ENCODE data around the gene CASK. TPM values are rescaled to one million over a fixed set of nuclear protein-coding genes. Genes with fewer than 3 reads are reported as not detected.

The CASK gene
- total RNA-seq, 1 experiment from 2014 or later = 33.5 TPM

DNA sequence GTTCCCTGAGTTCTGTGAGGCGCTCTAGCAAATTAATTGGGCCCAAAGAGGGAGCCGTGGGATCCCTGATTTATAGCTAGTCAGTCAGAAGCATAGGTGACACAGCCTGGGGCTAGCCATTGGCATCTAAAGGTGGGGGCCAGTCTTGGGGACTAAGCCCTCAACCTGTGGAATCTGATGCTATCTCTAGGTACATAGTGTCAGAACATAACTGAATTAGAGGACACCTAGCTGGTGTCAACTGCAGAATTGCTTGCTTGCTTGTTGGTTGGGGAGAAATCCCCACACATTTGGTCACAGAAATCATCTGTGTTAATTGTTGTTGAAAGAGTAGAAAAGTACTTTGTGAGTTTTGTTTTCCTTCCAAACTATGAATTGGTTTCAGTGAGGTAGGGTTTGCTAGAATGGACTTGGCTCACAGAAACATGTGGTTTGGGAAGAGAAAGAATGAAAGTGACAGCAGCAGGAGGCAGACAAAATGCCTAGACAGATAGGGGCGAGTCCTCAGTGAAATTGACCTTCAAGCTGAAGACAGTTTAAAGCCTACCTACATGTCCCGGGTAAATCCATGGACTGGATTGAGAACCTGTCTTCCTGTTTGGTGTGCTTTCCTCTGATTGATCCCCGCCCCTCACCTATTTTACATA lies 212.2 kb downstream of the CASK start:
- no peak for ATAC-seq
- no peak for DNase-seq (ENCODE audit: low read depth, low spot score)
- Histone ChIP-seq H3K27me3 (ENCODE audit: control insufficient read depth, insufficient read depth, low read length) (no peaks in the 10 kb centered on the region), H3K4me3 (ENCODE audit: low read depth in 2 of 2, low read length in 2 of 2) (no peak overlapping the region), H3K36me3 (ENCODE audit: control insufficient read depth, insufficient read depth, low read length) (no peaks in the 10 kb centered on the region), H3K27ac (ENCODE audit: low read length) (no peak overlapping the region), H3K9me3 (ENCODE audit: control insufficient read depth, insufficient read depth, low read depth, low read length) (no peaks in the 10 kb centered on the region), H3K4me1 (ENCODE audit: control insufficient read depth, insufficient read depth, low read length) (no peaks in the 10 kb centered on the region)
- ChIA-PET POLR2A (no interaction called here), CTCF (no interaction called here)
- in situ Hi-C loops (cut with HindIII; ENCODE audit: low pct_unique_long_range_greater_than_20kb, low sequenced_read_pairs) = no loop called here
- intact Hi-C loops (cut with micrococcal nuclease; ENCODE audit: unreplicated experiment) = no loop called here
- BruUV-seq (replicated peaks) = no TSS peak
- TF ChIP-seq POLR2AphosphoS5 (IDR thresholded peaks at IDR 0.05; ENCODE audit: low read depth, low read length) (no peak), SIN3A (IDR thresholded peaks at IDR 0.05; ENCODE audit: borderline replicate concordance, insufficient read depth, low read depth, low read length) (no peak), TCF7L2 (IDR thresholded peaks at IDR 0.05; ENCODE audit: low read depth, low read length) (no peak)
- TF ChIP-seq, protein P1, sequence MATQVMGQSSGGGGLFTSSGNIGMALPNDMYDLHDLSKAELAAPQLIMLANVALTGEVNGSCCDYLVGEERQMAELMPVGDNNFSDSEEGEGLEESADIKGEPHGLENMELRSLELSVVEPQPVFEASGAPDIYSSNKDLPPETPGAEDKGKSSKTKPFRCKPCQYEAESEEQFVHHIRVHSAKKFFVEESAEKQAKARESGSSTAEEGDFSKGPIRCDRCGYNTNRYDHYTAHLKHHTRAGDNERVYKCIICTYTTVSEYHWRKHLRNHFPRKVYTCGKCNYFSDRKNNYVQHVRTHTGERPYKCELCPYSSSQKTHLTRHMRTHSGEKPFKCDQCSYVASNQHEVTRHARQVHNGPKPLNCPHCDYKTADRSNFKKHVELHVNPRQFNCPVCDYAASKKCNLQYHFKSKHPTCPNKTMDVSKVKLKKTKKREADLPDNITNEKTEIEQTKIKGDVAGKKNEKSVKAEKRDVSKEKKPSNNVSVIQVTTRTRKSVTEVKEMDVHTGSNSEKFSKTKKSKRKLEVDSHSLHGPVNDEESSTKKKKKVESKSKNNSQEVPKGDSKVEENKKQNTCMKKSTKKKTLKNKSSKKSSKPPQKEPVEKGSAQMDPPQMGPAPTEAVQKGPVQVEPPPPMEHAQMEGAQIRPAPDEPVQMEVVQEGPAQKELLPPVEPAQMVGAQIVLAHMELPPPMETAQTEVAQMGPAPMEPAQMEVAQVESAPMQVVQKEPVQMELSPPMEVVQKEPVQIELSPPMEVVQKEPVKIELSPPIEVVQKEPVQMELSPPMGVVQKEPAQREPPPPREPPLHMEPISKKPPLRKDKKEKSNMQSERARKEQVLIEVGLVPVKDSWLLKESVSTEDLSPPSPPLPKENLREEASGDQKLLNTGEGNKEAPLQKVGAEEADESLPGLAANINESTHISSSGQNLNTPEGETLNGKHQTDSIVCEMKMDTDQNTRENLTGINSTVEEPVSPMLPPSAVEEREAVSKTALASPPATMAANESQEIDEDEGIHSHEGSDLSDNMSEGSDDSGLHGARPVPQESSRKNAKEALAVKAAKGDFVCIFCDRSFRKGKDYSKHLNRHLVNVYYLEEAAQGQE (IDR thresholded peaks at IDR 0.05; ENCODE audit: insufficient read depth in 1 of 2, low read depth in 2 of 2, low read length in 1 of 2) = no peak
- TF ChIP-seq, protein P2, sequence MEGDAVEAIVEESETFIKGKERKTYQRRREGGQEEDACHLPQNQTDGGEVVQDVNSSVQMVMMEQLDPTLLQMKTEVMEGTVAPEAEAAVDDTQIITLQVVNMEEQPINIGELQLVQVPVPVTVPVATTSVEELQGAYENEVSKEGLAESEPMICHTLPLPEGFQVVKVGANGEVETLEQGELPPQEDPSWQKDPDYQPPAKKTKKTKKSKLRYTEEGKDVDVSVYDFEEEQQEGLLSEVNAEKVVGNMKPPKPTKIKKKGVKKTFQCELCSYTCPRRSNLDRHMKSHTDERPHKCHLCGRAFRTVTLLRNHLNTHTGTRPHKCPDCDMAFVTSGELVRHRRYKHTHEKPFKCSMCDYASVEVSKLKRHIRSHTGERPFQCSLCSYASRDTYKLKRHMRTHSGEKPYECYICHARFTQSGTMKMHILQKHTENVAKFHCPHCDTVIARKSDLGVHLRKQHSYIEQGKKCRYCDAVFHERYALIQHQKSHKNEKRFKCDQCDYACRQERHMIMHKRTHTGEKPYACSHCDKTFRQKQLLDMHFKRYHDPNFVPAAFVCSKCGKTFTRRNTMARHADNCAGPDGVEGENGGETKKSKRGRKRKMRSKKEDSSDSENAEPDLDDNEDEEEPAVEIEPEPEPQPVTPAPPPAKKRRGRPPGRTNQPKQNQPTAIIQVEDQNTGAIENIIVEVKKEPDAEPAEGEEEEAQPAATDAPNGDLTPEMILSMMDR (IDR thresholded peaks at IDR 0.05) = no peak

DNA sequence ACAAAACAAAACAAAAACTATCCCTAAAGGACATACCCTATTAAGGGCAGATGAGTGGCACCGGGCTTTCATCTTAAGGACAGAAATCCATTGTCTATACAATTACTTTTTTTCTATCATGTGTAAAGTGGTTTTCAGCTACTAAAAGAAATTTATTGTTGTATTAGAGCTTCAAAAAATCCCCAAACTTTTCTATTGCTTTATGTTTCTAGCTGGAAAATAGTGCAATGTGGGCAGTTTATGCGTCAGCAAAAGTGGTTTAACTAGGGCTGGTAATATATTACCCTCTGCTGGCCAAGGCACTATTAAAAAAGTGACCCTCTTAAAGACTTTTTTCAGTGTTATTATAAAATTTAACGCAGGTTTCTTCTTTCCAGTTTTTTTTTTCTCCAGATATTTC lies 214.9 kb downstream of the CASK start:
- H3K4me1 ChIP-seq (ENCODE audit: control insufficient read depth, insufficient read depth, low read length) = no peaks in the 10 kb centered on the region
- no peak overlapping the region for H3K4me3 ChIP-seq (ENCODE audit: low read depth in 2 of 2, low read length in 2 of 2)
- in situ Hi-C loops (cut with HindIII; ENCODE audit: low pct_unique_long_range_greater_than_20kb, low sequenced_read_pairs) (no loop called here), intact Hi-C loops (cut with micrococcal nuclease; ENCODE audit: unreplicated experiment) (no loop called here)
- H3K36me3 ChIP-seq (ENCODE audit: control insufficient read depth, insufficient read depth, low read length) = no peaks in the 10 kb centered on the region
- no TSS peak for BruUV-seq (replicated peaks)
- no peak overlapping the region for H3K27ac ChIP-seq (ENCODE audit: low read length)
- H3K27me3 ChIP-seq (ENCODE audit: control insufficient read depth, insufficient read depth, low read length) = no peaks in the 10 kb centered on the region
- ChIA-PET CTCF (no interaction called here), POLR2A (interaction anchor here (0.6 kb wide), 1 partner anchor 392 kb away, joined by 9 read pairs; no protein-coding TSS in a partner anchor)
- DNase-seq (ENCODE audit: low read depth, low spot score) = no peak
- no peak for ATAC-seq
- TF ChIP-seq, protein P2 (IDR thresholded peaks at IDR 0.05) = no peak
- no peaks in the 10 kb centered on the region for H3K9me3 ChIP-seq (ENCODE audit: control insufficient read depth, insufficient read depth, low read depth, low read length)

All from Panc1 (cell line).